ENCODE results near the gene CRACDL. TPM values are rescaled to one million over a fixed set of nuclear protein-coding genes. Genes with fewer than 3 reads are reported as not detected.

Gene CRACDL
- total and polyA plus RNA-seq, 2 donors (not counting 3 experiments of a cell fraction or from before 2014, with no cell fraction given) = 0.92 to 6.3 TPM

DNA sequence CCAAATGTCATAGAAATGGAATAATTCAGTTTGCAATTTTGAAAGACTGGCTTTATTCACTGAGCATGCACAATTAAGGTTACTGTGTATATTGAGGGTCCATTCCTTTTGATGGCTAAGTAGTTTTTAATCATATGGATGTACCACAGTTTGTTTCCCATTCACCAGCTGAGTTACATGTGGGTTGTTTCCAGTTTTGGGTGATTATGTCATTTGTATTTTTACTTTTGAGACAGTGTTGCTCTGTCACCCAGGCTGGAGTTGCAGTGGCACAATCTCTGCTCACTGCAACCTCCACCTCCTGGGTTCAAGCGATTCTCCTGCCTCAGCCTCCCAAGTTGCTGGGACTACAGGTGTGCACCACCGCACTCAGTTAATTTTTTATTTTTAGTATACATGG lies 124.3 kb downstream of the CRACDL start:
- Histone ChIP-seq H4K20me1 (replicated peaks; ENCODE audit: control insufficient read depth, extremely low read depth, insufficient read depth, low read length) (no peaks in the 10 kb centered on the region), H3K27me3 (ENCODE audit: control insufficient read depth in 2 of 2, insufficient read depth in 2 of 2, low read length in 2 of 2) (no peaks in the 10 kb centered on the region), H3K4me2 (ENCODE audit: insufficient read depth, low read length) (no peak overlapping the region), H3K4me3 (replicated peaks in 1 of 3; ENCODE audit: insufficient read depth in 1 of 3, low read depth in 1 of 3, low read length in 3 of 3) (no peak overlapping the region), H3K36me3 (ENCODE audit: control insufficient read depth in 2 of 2, extremely low read depth in 1 of 2, insufficient read depth in 2 of 2, low read length in 2 of 2) (no peaks in the 10 kb centered on the region), H3K9ac (replicated peaks; ENCODE audit: extremely low read depth, insufficient read depth, low read length) (no peak overlapping the region), H3K9me1 (replicated peaks; ENCODE audit: control insufficient read depth, extremely low read depth, insufficient read depth, low read length) (no peaks in the 10 kb centered on the region), H2AFZ (ENCODE audit: low read depth, low read length) (no peak overlapping the region), H3K79me2 (ENCODE audit: control insufficient read depth, insufficient read depth, low read length) (no peaks in the 10 kb centered on the region), H3K9me3 (replicated peaks; ENCODE audit: control insufficient read depth, insufficient read depth, low read length) (no peaks in the 10 kb centered on the region), H3K27ac (ENCODE audit: insufficient read depth, low read depth, low read length) (no peak overlapping the region), H3K4me1 (ENCODE audit: control insufficient read depth, extremely low read depth, insufficient read depth, low read length) (peaks cover 6% of the 10 kb centered on the region)
- no peak for DNase-seq (ENCODE audit: low read depth, low spot score)
- dilution Hi-C loops (cut with MboI; ENCODE audit: extremely low pct_ligation_motif_present, low sequenced_read_pairs) = no loop called here
- no TSS peak for BruUV-seq (replicated peaks)
- no peak for FAIRE-seq
- intact Hi-C loops (cut with micrococcal nuclease) = no loop called here
- TF ChIP-seq POLR2A (IDR thresholded peaks at IDR 0.05; ENCODE audit: low read depth, low read length) = no peak
- no peak for TF ChIP-seq FOS (IDR thresholded peaks at IDR 0.05; ENCODE audit: borderline replicate concordance, insufficient read depth, low read length)
- no peak for TF ChIP-seq JUN (IDR thresholded peaks at IDR 0.05; ENCODE audit: borderline replicate concordance, insufficient read depth, insufficient read length, low read depth)
- TF ChIP-seq, protein P1, sequence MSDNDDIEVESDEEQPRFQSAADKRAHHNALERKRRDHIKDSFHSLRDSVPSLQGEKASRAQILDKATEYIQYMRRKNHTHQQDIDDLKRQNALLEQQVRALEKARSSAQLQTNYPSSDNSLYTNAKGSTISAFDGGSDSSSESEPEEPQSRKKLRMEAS (IDR thresholded peaks at IDR 0.05; ENCODE audit: insufficient read depth, insufficient read length) = no peak
- TF ChIP-seq, protein P2, sequence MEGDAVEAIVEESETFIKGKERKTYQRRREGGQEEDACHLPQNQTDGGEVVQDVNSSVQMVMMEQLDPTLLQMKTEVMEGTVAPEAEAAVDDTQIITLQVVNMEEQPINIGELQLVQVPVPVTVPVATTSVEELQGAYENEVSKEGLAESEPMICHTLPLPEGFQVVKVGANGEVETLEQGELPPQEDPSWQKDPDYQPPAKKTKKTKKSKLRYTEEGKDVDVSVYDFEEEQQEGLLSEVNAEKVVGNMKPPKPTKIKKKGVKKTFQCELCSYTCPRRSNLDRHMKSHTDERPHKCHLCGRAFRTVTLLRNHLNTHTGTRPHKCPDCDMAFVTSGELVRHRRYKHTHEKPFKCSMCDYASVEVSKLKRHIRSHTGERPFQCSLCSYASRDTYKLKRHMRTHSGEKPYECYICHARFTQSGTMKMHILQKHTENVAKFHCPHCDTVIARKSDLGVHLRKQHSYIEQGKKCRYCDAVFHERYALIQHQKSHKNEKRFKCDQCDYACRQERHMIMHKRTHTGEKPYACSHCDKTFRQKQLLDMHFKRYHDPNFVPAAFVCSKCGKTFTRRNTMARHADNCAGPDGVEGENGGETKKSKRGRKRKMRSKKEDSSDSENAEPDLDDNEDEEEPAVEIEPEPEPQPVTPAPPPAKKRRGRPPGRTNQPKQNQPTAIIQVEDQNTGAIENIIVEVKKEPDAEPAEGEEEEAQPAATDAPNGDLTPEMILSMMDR (IDR thresholded peaks at IDR 0.05; ENCODE audit: extremely low read depth in 1 of 2, insufficient read depth in 1 of 2, low read depth in 1 of 2, low read length in 2 of 2) = no peak
- no peak for TF ChIP-seq EZH2 (IDR thresholded peaks at IDR 0.05; ENCODE audit: borderline replicate concordance, low read depth, low read length, severe bottlenecking)
- no peak for TF ChIP-seq MYC (IDR thresholded peaks at IDR 0.05; ENCODE audit: low read depth, low read length)
- no peak for TF ChIP-seq POLR2AphosphoS5 (IDR thresholded peaks at IDR 0.05; ENCODE audit: insufficient read depth, low read depth, low read length)
- POLR2A ChIA-PET = no interaction called here
- CTCF ChIA-PET = no interaction called here
